Stimulated activated effector memory CD8-positive, alpha-beta T cell treated with anti-CD3 and anti-CD28 coated beads, Interleukin-12 subunit alpha, Interleukin-12 subunit beta, amount 100 ng/mL, for 72 hours (primary cell): Measurements from ENCODE around the gene RAB11FIP3.
"Not testable (repeated sequence)": the region's sequence is repeated elsewhere in the genome, so short reads cannot be mapped to it uniquely, and the experiment has no call there.

Experiments
- ATAC-seq: fragments of 150-1000 bp; cut with Tn5 transposase; 2 replicates; pipeline ENCODE4 v1.10.0; 2021
- DNase-seq, 2 donors: peaks; one replicate each; pipeline ENCODE4 v3.0.0; 2021 to 2022; ENCODE audit warnings: low spot score in 2 of 2
- H3K27ac Mint-ChIP-seq: one replicate; pipeline ENCODE4 v1.8.0; 2022; ENCODE audit warnings: mild to moderate bottlenecking, mixed read lengths
- H3K36me3 Mint-ChIP-seq: one replicate; pipeline ENCODE4 v1.8.0; 2022; ENCODE audit warnings: mild to moderate bottlenecking, mixed read lengths
- H3K4me1 Mint-ChIP-seq: one replicate; pipeline ENCODE4 v1.8.0; 2022; ENCODE audit warnings: mixed read lengths
- H3K4me3 Mint-ChIP-seq: one replicate; pipeline ENCODE4 v1.8.0; 2022; ENCODE audit warnings: mild to moderate bottlenecking, mixed read lengths
- H3K9me3 Mint-ChIP-seq: one replicate; pipeline ENCODE4 v1.8.0; 2022; ENCODE audit warnings: mixed read lengths

The RAB11FIP3 gene

GRCh38 chr16:467249-467871 lies 41.9 kb downstream of the RAB11FIP3 start:
- peak overlapping the region; percentile 68 for H3K27ac Mint-ChIP-seq
- H3K4me1 Mint-ChIP-seq = not testable (repeated sequence)

GRCh38 chr16:468068-468821 lies 42.8 kb downstream of the RAB11FIP3 start:
- Mint-ChIP-seq H3K4me3 (no peak overlapping the region), H3K9me3 (no peaks in the 10 kb centered on the region), H3K36me3 (peaks cover 19% of the 10 kb centered on the region), H3K27ac (no peak overlapping the region), H3K4me1 (peaks cover 8% of the 10 kb centered on the region)
- DNase-seq (no peak), ATAC-seq (no peak)

More at GRCh38 chr16:467249-467871, 41.9 kb downstream of the RAB11FIP3 start:
- not testable (repeated sequence) for ATAC-seq, H3K9me3 Mint-ChIP-seq, H3K4me3 Mint-ChIP-seq, DNase-seq
- peaks cover 24% of the 10 kb centered on the region for H3K36me3 Mint-ChIP-seq

GRCh38 chr16:469459-469858 lies 44.0 kb downstream of the RAB11FIP3 start:
- not testable (repeated sequence) for H3K4me1 Mint-ChIP-seq, DNase-seq, H3K27ac Mint-ChIP-seq, H3K4me3 Mint-ChIP-seq, H3K9me3 Mint-ChIP-seq, ATAC-seq
- H3K36me3 Mint-ChIP-seq = peaks cover 24% of the 10 kb centered on the region

- Mint-ChIP-seq H3K4me1 (peaks cover 14% of the 10 kb centered on the region), H3K9me3 (no peaks in the 10 kb centered on the region), H3K36me3 (peaks cover 27% of the 10 kb centered on the region), H3K4me3 (no peak overlapping the region), H3K27ac (peak overlapping the region; percentile 20)
- DNase-seq = no peak
- ATAC-seq = no peak
Measured at GRCh38 chr16:470418-470817, 45.0 kb downstream of the RAB11FIP3 start.

GRCh38 chr16:471353-472198 lies 46.1 kb downstream of the RAB11FIP3 start:
- Mint-ChIP-seq H3K27ac (no peak overlapping the region), H3K36me3 (peaks cover 27% of the 10 kb centered on the region), H3K4me1 (peaks cover 14% of the 10 kb centered on the region), H3K9me3 (no peaks in the 10 kb centered on the region), H3K4me3 (no peak overlapping the region)
- no peak for ATAC-seq
- DNase-seq = no peak

GRCh38 chr16:472199-472504 lies 46.7 kb downstream of the RAB11FIP3 start:
- no peak overlapping the region for H3K27ac Mint-ChIP-seq
- ATAC-seq (no peak), DNase-seq (no peak)
- H3K36me3 Mint-ChIP-seq = peaks cover 23% of the 10 kb centered on the region
- H3K4me1 Mint-ChIP-seq = peaks cover 8% of the 10 kb centered on the region
- no peaks in the 10 kb centered on the region for H3K9me3 Mint-ChIP-seq
- H3K4me3 Mint-ChIP-seq = no peak overlapping the region

GRCh38 chr16:473046-474043 lies 47.9 kb downstream of the RAB11FIP3 start:
- Mint-ChIP-seq H3K4me1 (peaks cover 6% of the 10 kb centered on the region), H3K36me3 (peaks cover 21% of the 10 kb centered on the region), H3K4me3 (no peak overlapping the region), H3K9me3 (no peaks in the 10 kb centered on the region), H3K27ac (peak overlapping the region; percentile 48)
- ATAC-seq (no peak), DNase-seq (no peak)

GRCh38 chr16:474420-475122 lies 49.1 kb downstream of the RAB11FIP3 start:
- DNase-seq (no peak), ATAC-seq (no peak)
- Mint-ChIP-seq H3K4me1 (peaks cover 6% of the 10 kb centered on the region), H3K4me3 (no peak overlapping the region), H3K27ac (peak overlapping the region; percentile 48), H3K36me3 (peaks cover 21% of the 10 kb centered on the region), H3K9me3 (no peaks in the 10 kb centered on the region)

- ATAC-seq (no peak), DNase-seq (no peak)
- Mint-ChIP-seq H3K4me3 (no peak overlapping the region), H3K27ac (no peak overlapping the region), H3K4me1 (peaks cover 6% of the 10 kb centered on the region), H3K36me3 (peaks cover 18% of the 10 kb centered on the region), H3K9me3 (no peaks in the 10 kb centered on the region)
Measured at GRCh38 chr16:476039-476438, 50.6 kb downstream of the RAB11FIP3 start.

GRCh38 chr16:477301-478157 lies 52.1 kb downstream of the RAB11FIP3 start:
- no peak for ATAC-seq
- Mint-ChIP-seq H3K36me3 (peaks cover 14% of the 10 kb centered on the region), H3K4me3 (no peak overlapping the region), H3K9me3 (no peaks in the 10 kb centered on the region), H3K4me1 (peaks cover 6% of the 10 kb centered on the region), H3K27ac (no peak overlapping the region)
- no peak for DNase-seq

- peaks cover 16% of the 10 kb centered on the region for H3K36me3 Mint-ChIP-seq
- not testable (repeated sequence) for H3K27ac Mint-ChIP-seq, H3K9me3 Mint-ChIP-seq, DNase-seq, ATAC-seq, H3K4me3 Mint-ChIP-seq, H3K4me1 Mint-ChIP-seq
Measured at GRCh38 chr16:478287-478686, 52.8 kb downstream of the RAB11FIP3 start.

GRCh38 chr16:482468-483185 lies 57.2 kb downstream of the RAB11FIP3 start:
- Mint-ChIP-seq H3K36me3 (peaks cover 7% of the 10 kb centered on the region), H3K27ac (no peak overlapping the region), H3K9me3 (no peaks in the 10 kb centered on the region), H3K4me1 (peaks cover 2% of the 10 kb centered on the region), H3K4me3 (no peak overlapping the region)
- DNase-seq (no peak), ATAC-seq (no peak)
